HEK293 (cell line): ENCODE data around the gene KIRREL3.

Experiments
- CTCF ChIA-PET: fragments of 350-600 bp; formaldehyde crosslinking; extraction: SDS; loops from one replicate; lab custom pipeline; 2021; ENCODE audit warnings: antibody characterized with exemption; lab: Yijun Ruan, JAX
- POLR2A ChIA-PET: fragments of 300-600 bp; formaldehyde crosslinking; extraction: SDS; loops from one replicate; lab custom pipeline; 2020; ENCODE audit warnings: antibody characterized with exemption, inconsistent platforms; lab: Yijun Ruan, JAX
- H3K27ac ChIP-seq: fragments of 200-500 bp; sonication (Bioruptor generic); 2 replicates; pipeline ENCODE4 v1.5.1; 2014; ENCODE audit warnings: low read depth, low read length, control low read depth, inconsistent platforms; ENCODE audit errors: extremely low read depth
- H3K36me3 ChIP-seq, 2 experiments: fragments of 200-500 bp in 1 of 2; sonication (Bioruptor generic) in 1 of 2; 1 replicate in 1 of 2; 2 replicates in 1 of 2; pipeline ENCODE4 v1.5.1; 2014 to 2017; ENCODE audit warnings: inconsistent platforms in 2 of 2, low read length in 2 of 2; ENCODE audit not compliant: control insufficient read depth in 2 of 2, insufficient read depth in 1 of 2
- H3K4me1 ChIP-seq: fragments of 200-500 bp; sonication (Bioruptor generic); 2 replicates; pipeline ENCODE4 v1.5.1; 2014; ENCODE audit warnings: mild to moderate bottlenecking, low read length, inconsistent platforms; ENCODE audit not compliant: control insufficient read depth, insufficient read depth
- H3K4me3 ChIP-seq: 2 replicates; pipeline ENCODE4 v1.5.1; 2011; ENCODE audit warnings: low read depth, mild to moderate bottlenecking, control low read depth, low read length, moderate library complexity
- H3K9me3 ChIP-seq: fragments of 200-500 bp; sonication (Bioruptor generic); 2 replicates; pipeline ENCODE4 v1.5.1; 2014; ENCODE audit warnings: low read depth, low read length, inconsistent platforms; ENCODE audit not compliant: control insufficient read depth, insufficient read depth
- KLF8 ChIP-seq: fragments of 450-650 bp; formaldehyde crosslinking; IDR thresholded peaks from 2 replicates; pipeline ENCODE4 v1.5.1; 2016; ENCODE audit warnings: missing biosample characterization, missing genetic modification characterization
- OSR2 ChIP-seq: fragments of 450-650 bp; formaldehyde crosslinking; IDR thresholded peaks from 2 replicates; pipeline ENCODE4 v1.5.1; 2016; ENCODE audit warnings: missing biosample characterization, missing genetic modification characterization
- TRIM28 ChIP-seq: IDR thresholded peaks from 2 replicates; pipeline ENCODE4 v1.6.1; 2011; ENCODE audit warnings: low read length, control low read depth, borderline replicate concordance
- ZNF184 ChIP-seq: fragments of 450-650 bp; IDR thresholded peaks from 2 replicates; pipeline ENCODE4 v1.5.1; 2018; ENCODE audit warnings: missing biosample characterization, mild to moderate bottlenecking, missing genetic modification characterization
- ZNF211 ChIP-seq: fragments of 450-650 bp; formaldehyde crosslinking; IDR thresholded peaks from 2 replicates; pipeline ENCODE4 v1.5.1; 2016; ENCODE audit warnings: low read depth, missing biosample characterization, missing genetic modification characterization
- ZNF404 ChIP-seq: fragments of 450-650 bp; formaldehyde crosslinking; IDR thresholded peaks from 2 replicates; pipeline ENCODE4 v1.5.1; 2017; ENCODE audit warnings: missing biosample characterization, missing genetic modification characterization
- ZNF48 ChIP-seq: fragments of 450-650 bp; formaldehyde crosslinking; IDR thresholded peaks from 2 replicates; pipeline ENCODE4 v1.5.1; 2016; ENCODE audit warnings: missing biosample characterization, missing genetic modification characterization
- ZNF514 ChIP-seq: fragments of 450-650 bp; formaldehyde crosslinking; IDR thresholded peaks from 2 replicates; pipeline ENCODE4 v1.5.1; 2016; ENCODE audit warnings: missing biosample characterization, missing genetic modification characterization
- ZNF548 ChIP-seq: fragments of 450-650 bp; formaldehyde crosslinking; IDR thresholded peaks from 2 replicates; pipeline ENCODE4 v1.5.1; 2016; ENCODE audit warnings: missing biosample characterization, missing genetic modification characterization
- ZNF549 ChIP-seq: fragments of 450-650 bp; IDR thresholded peaks from 2 replicates; pipeline ENCODE4 v1.5.1; 2018; ENCODE audit warnings: missing biosample characterization, missing genetic modification characterization, mild to moderate bottlenecking, inconsistent platforms, moderate library complexity
- ZNF558 ChIP-seq: fragments of 450-650 bp; formaldehyde crosslinking; IDR thresholded peaks from 2 replicates; pipeline ENCODE4 v1.5.1; 2016; ENCODE audit warnings: missing biosample characterization, missing genetic modification characterization
- ZNF791 ChIP-seq: fragments of 450-650 bp; formaldehyde crosslinking; IDR thresholded peaks from 2 replicates; pipeline ENCODE4 v1.5.1; 2016; ENCODE audit warnings: missing biosample characterization, missing genetic modification characterization
- ZNF792 ChIP-seq: fragments of 450-650 bp; formaldehyde crosslinking; IDR thresholded peaks from 2 replicates; pipeline ENCODE4 v1.5.1; 2016; ENCODE audit warnings: missing biosample characterization, missing genetic modification characterization
- TF ChIP-seq, protein P1 (sequence below): fragments of 450-650 bp; formaldehyde crosslinking; IDR thresholded peaks from 2 replicates; pipeline ENCODE4 v1.5.1; 2016; ENCODE audit warnings: missing biosample characterization, missing genetic modification characterization
- TF ChIP-seq, protein P2 (sequence below): fragments of 450-650 bp; formaldehyde crosslinking; IDR thresholded peaks from 2 replicates; pipeline ENCODE4 v1.5.1; 2016; ENCODE audit warnings: missing biosample characterization, missing genetic modification characterization
- TF ChIP-seq, protein P3 (sequence below): fragments of 450-650 bp; formaldehyde crosslinking; IDR thresholded peaks from 2 replicates; pipeline ENCODE4 v1.5.1; 2016; ENCODE audit warnings: missing biosample characterization, missing genetic modification characterization
- TF ChIP-seq, protein P4 (sequence below): fragments of 450-650 bp; formaldehyde crosslinking; IDR thresholded peaks from 2 replicates; pipeline ENCODE4 v1.5.1; 2016; ENCODE audit warnings: missing biosample characterization, missing genetic modification characterization, low read depth
- TF ChIP-seq, protein P5 (sequence below): fragments of 450-650 bp; formaldehyde crosslinking; IDR thresholded peaks from 2 replicates; pipeline ENCODE4 v1.5.0; 2017; ENCODE audit warnings: missing biosample characterization, missing genetic modification characterization, borderline replicate concordance
- TF ChIP-seq, protein P6 (sequence below): fragments of 450-650 bp; formaldehyde crosslinking; IDR thresholded peaks from 2 replicates; pipeline ENCODE4 v1.5.1; 2016; ENCODE audit warnings: missing biosample characterization, missing genetic modification characterization, borderline replicate concordance

KIRREL3 gene

DNA sequence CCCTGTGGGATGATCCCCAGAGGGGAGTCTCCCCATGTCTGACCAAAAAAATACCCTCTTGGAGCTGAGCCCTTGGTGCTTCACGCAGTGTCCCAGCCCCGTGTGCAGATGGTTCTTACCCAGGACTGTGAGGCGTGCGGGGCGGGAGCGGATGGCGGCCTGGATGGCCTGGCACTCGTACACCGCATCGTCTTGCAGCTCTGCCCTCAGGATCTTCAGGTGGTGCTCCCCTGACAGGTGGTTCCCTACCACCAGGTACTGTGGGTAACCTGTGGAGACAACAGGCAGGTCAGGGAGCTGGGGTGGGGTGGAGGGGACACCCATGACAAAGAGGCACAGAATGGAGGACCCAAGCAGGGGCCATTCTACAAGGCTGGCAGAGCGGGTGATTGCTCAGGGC lies 479.4 kb downstream of the KIRREL3 start:
- no peak overlapping the region for H3K4me3 ChIP-seq
- H3K4me1 ChIP-seq = no peaks in the 10 kb centered on the region
- no peaks in the 10 kb centered on the region for H3K36me3 ChIP-seq
- no peak for TF ChIP-seq ZNF791 (tag by site-specific recombination)
- TF ChIP-seq, protein P1, sequence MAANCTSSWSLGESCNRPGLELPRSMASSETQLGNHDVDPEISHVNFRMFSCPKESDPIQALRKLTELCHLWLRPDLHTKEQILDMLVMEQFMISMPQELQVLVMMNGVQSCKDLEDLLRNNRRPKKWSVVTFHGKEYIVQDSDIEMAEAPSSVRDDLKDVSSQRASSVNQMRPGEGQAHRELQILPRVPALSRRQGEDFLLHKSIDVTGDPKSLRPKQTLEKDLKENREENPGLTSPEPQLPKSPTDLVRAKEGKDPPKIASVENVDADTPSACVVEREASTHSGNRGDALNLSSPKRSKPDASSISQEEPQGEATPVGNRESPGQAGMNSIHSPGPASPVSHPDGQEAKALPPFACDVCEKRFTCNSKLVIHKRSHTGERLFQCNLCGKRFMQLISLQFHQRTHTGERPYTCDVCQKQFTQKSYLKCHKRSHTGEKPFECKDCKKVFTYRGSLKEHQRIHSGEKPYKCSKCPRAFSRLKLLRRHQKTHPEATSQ (tag by site-specific recombination) = no peak
- TF ChIP-seq, protein P2, sequence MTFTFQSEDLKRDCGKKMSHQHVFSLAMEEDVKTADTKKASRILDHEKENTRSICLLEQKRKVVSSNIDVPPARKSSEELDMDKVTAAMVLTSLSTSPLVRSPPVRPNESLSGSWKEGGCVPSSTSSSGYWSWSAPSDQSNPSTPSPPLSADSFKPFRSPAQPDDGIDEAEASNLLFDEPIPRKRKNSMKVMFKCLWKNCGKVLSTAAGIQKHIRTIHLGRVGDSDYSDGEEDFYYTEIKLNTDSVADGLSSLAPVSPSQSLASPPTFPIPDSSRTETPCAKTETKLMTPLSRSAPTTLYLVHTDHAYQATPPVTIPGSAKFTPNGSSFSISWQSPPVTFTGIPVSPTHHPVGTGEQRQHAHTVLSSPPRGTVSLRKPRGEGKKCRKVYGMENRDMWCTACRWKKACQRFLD (tag by site-specific recombination) = no peak
- TF ChIP-seq ZNF514 = no peak
- TF ChIP-seq, protein P3, sequence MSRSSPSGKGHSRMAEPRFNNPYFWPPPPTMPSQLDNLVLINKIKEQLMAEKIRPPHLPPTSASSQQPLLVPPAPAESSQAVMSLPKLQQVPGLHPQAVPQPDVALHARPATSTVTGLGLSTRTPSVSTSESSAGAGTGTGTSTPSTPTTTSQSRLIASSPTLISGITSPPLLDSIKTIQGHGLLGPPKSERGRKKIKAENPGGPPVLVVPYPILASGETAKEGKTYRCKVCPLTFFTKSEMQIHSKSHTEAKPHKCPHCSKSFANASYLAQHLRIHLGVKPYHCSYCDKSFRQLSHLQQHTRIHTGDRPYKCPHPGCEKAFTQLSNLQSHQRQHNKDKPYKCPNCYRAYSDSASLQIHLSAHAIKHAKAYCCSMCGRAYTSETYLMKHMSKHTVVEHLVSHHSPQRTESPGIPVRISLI (tag by site-specific recombination) = no peak
- TF ChIP-seq ZNF558 (tag by site-specific recombination) = no peak
- TF ChIP-seq, protein P4, sequence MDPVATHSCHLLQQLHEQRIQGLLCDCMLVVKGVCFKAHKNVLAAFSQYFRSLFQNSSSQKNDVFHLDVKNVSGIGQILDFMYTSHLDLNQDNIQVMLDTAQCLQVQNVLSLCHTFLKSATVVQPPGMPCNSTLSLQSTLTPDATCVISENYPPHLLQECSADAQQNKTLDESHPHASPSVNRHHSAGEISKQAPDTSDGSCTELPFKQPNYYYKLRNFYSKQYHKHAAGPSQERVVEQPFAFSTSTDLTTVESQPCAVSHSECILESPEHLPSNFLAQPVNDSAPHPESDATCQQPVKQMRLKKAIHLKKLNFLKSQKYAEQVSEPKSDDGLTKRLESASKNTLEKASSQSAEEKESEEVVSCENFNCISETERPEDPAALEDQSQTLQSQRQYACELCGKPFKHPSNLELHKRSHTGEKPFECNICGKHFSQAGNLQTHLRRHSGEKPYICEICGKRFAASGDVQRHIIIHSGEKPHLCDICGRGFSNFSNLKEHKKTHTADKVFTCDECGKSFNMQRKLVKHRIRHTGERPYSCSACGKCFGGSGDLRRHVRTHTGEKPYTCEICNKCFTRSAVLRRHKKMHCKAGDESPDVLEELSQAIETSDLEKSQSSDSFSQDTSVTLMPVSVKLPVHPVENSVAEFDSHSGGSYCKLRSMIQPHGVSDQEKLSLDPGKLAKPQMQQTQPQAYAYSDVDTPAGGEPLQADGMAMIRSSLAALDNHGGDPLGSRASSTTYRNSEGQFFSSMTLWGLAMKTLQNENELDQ (tag by site-specific recombination) = no peak
- no peak for TF ChIP-seq OSR2
- TF ChIP-seq, protein P5, sequence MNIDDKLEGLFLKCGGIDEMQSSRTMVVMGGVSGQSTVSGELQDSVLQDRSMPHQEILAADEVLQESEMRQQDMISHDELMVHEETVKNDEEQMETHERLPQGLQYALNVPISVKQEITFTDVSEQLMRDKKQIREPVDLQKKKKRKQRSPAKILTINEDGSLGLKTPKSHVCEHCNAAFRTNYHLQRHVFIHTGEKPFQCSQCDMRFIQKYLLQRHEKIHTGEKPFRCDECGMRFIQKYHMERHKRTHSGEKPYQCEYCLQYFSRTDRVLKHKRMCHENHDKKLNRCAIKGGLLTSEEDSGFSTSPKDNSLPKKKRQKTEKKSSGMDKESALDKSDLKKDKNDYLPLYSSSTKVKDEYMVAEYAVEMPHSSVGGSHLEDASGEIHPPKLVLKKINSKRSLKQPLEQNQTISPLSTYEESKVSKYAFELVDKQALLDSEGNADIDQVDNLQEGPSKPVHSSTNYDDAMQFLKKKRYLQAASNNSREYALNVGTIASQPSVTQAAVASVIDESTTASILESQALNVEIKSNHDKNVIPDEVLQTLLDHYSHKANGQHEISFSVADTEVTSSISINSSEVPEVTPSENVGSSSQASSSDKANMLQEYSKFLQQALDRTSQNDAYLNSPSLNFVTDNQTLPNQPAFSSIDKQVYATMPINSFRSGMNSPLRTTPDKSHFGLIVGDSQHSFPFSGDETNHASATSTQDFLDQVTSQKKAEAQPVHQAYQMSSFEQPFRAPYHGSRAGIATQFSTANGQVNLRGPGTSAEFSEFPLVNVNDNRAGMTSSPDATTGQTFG (tag by site-specific recombination) = no peak
- TF ChIP-seq ZNF792 (tag by site-specific recombination) = no peak
- H3K27ac ChIP-seq = no peak overlapping the region
- no peaks in the 10 kb centered on the region for H3K9me3 ChIP-seq
- CTCF ChIA-PET = no interaction called here
- POLR2A ChIA-PET = no interaction called here

DNA sequence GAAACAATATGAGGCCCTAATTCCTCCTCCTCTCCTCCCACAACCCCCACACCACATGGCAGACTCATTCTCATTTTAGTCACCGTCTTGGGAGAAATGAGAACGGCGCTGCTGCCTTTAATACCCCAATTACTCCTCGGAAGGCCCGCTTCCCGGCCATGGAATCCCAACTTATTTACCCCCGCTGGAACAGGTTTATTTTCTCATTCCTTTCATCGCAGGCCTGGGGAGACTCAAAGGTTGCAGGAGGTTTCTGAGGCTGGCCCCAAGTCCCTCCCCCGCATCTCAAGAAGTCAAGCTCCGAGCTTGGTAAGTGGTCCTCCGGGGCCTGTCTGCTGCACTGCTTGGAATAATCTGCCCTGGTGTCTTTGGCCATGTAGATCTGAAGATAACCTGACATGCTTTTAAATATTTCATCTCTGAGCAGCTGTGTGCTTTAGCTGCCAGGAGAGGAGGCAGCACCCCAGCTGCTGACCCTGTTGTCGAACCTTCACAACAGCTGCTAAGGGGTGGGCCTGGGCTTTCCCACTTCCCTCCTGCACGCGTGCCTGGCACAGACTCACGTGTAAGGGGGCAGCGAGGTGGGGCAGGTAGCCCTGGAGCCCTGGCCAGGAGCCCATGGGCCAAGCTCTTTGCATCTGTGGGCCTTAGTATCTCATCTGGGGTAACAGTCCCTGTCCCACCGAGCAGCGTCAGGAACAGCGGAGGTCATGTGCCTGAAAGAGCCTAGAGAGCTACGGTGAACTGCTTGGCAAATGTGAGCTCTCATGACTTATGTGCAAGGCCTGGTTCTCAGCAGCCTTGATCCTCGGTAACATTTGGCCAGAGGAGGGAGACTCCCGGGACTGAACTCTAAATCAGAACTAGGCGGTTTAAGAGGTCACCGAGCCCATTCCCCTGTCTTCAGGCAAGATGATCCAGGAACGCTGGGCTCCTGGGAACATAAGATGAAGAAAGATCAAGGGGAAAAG lies 480.5 kb downstream of the KIRREL3 start:
- POLR2A ChIA-PET = no interaction called here
- Histone ChIP-seq H3K4me1 (no peaks in the 10 kb centered on the region), H3K4me3 (no peak overlapping the region), H3K27ac (no peak overlapping the region), H3K36me3 (no peaks in the 10 kb centered on the region), H3K9me3 (no peaks in the 10 kb centered on the region)
- CTCF ChIA-PET = interaction anchor here (0.6 kb wide), 1 partner anchor 109 kb away, joined by 3 read pairs; no protein-coding TSS in a partner anchor
- TF ChIP-seq TRIM28 = no peak
- no peak for TF ChIP-seq ZNF404 (tag by site-specific recombination)
- no peak for TF ChIP-seq ZNF184 (tag by site-specific recombination)
- no peak for TF ChIP-seq ZNF48 (tag by site-specific recombination)
- no peak for TF ChIP-seq ZNF549 (tag by site-specific recombination)
- no peak for TF ChIP-seq ZNF548 (tag by site-specific recombination)
- no peak for TF ChIP-seq ZNF211 (tag by site-specific recombination)
- TF ChIP-seq, protein P6, sequence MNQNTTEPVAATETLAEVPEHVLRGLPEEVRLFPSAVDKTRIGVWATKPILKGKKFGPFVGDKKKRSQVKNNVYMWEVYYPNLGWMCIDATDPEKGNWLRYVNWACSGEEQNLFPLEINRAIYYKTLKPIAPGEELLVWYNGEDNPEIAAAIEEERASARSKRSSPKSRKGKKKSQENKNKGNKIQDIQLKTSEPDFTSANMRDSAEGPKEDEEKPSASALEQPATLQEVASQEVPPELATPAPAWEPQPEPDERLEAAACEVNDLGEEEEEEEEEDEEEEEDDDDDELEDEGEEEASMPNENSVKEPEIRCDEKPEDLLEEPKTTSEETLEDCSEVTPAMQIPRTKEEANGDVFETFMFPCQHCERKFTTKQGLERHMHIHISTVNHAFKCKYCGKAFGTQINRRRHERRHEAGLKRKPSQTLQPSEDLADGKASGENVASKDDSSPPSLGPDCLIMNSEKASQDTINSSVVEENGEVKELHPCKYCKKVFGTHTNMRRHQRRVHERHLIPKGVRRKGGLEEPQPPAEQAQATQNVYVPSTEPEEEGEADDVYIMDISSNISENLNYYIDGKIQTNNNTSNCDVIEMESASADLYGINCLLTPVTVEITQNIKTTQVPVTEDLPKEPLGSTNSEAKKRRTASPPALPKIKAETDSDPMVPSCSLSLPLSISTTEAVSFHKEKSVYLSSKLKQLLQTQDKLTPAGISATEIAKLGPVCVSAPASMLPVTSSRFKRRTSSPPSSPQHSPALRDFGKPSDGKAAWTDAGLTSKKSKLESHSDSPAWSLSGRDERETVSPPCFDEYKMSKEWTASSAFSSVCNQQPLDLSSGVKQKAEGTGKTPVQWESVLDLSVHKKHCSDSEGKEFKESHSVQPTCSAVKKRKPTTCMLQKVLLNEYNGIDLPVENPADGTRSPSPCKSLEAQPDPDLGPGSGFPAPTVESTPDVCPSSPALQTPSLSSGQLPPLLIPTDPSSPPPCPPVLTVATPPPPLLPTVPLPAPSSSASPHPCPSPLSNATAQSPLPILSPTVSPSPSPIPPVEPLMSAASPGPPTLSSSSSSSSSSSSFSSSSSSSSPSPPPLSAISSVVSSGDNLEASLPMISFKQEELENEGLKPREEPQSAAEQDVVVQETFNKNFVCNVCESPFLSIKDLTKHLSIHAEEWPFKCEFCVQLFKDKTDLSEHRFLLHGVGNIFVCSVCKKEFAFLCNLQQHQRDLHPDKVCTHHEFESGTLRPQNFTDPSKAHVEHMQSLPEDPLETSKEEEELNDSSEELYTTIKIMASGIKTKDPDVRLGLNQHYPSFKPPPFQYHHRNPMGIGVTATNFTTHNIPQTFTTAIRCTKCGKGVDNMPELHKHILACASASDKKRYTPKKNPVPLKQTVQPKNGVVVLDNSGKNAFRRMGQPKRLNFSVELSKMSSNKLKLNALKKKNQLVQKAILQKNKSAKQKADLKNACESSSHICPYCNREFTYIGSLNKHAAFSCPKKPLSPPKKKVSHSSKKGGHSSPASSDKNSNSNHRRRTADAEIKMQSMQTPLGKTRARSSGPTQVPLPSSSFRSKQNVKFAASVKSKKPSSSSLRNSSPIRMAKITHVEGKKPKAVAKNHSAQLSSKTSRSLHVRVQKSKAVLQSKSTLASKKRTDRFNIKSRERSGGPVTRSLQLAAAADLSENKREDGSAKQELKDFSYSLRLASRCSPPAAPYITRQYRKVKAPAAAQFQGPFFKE (tag by site-specific recombination) = no peak
- TF ChIP-seq KLF8 (tag by site-specific recombination) = no peak
